GM19438 (cell line): ENCODE data around the gene RASAL1.

Experiments used
- ATAC-seq: cut with Tn5 transposase; IDR thresholded peaks from one replicate; pipeline ENCODE4 v1.9.1; 2021; ENCODE audit warnings: low read depth; ENCODE audit not compliant: unreplicated experiment

Gene RASAL1

DNA sequence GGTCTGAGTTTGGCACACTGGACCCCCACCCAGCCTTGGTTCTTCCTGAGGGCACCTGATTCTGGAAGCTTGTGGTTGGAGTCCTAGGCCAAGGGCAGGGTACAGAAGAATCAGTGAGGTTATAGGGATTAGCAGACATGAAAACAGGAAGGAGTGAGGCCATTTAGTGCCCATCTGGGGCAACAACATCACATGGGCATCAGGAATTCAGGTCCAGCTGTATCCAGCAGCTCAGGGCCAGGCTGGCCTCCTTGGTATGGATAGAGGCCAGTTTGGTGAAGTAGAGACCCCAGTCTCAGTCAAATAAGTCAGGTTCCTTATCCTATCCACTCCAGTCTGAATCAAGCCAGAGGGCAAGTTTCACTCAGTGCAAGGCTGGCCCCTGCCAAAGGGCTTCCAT, 36.2 kb downstream of the RASAL1 start:
- no peak for ATAC-seq

GRCh38 chr12:113098441-113099028, 37.0 kb downstream of the RASAL1 start:
- ATAC-seq: peak; percentile 84

- no peak for ATAC-seq
These were observed 37.7 kb downstream of the RASAL1 start for GRCh38 chr12:113097716-113098440.

DNA sequence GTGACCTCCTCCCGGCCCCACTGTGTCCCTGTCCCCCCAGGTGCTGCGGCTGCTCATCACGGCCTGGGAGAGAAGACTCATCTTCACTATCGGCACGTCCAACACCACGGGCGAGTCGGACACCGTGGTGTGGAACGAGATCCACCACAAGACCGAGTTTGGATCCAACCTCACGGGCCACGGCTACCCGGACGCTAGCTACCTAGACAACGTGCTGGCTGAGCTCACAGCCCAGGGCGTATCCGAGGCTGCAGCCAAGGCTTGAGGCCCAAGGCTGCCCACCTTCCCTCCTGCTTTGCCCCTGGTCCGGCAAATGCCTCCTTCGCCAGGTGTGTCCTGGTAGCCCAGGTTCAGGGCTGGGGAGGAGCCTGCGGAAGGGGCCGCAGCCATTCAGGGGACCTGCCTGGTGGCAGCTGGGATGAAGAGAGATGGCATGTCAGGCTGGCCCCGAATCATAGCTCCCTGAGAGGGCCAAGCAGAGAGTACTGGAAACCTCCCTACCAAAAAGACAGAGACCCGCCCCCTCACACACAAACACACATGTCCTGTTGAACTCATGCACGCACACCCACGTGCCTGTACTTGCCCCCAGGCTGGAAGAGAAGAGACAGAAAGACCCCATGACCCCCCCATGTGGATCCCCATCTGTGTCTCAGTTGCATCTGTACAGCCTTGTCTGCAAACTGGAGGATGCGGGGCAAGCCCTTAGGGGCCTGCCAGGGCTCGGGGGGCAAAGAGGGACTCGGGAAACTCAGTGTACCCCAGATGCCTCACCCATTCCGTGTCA, 38.7 kb downstream of the RASAL1 start:
- ATAC-seq: no peak

DNA sequence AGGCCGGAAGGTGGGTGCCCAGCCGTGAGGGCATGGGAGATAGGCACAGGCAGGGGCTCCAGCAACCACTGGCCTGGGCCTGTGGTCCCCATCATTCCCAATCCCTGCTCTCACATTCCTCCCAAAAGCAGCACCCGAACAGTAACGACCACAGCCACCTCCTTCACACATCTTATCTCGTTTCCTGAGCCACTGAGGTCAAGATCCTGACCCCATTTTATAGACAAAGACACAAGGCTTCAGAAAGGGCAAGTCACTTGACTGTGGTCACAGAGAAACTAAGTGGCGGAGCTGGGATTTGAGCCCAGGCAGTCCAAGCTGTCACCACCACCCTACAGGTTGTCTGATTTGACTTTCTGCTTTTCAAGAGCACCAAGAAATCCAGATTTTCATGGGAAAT, 40.2 kb downstream of the RASAL1 start:
- ATAC-seq: no peak

GRCh38 chr12:113094738-113095137, 40.8 kb downstream of the RASAL1 start:
- no peak for ATAC-seq

GRCh38 chr12:113093409-113094101, 42.0 kb downstream of the RASAL1 start:
- no peak for ATAC-seq

DNA sequence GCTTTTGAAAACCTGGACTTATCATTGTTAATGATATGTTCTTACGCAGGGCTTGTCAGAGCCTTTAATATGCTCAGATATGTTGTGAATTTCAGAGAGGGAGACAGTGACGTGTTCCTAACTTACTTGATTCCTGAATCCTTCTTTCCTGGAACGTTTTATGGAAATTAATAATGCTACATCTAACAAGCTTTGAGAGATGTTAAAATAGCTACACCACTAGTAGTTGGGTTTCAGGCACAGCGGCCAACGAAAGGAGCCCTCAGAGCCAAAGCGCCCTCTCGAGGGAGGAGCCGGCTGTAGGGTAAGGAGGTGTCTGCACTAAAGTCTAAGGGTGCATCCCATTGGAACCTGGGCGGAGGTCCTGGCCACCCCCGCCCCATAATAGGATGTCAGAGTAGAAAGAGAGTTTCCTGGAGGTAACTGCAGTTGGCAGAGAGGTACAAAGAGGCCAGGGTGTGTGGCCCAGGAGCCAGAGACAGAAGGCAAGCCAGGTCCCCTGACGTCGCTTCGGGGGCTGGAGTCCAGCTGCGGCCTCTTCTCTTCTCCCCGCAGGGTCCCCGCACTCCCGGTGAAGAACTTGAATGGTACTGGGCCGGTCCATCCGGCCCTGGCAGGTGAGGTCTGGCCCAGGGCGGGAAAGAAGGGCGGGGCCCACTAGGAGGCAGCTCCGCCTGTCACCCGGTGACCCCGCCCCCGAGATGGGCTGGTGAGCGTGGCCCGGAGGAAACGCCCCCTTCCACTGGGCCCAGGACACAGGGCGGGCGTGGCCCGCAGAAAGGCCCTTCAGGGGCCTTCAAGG, 42.8 kb downstream of the RASAL1 start:
- ATAC-seq: no peak

- no peak for ATAC-seq
These were observed 44.1 kb downstream of the RASAL1 start for GRCh38 chr12:113091506-113091905.

DNA sequence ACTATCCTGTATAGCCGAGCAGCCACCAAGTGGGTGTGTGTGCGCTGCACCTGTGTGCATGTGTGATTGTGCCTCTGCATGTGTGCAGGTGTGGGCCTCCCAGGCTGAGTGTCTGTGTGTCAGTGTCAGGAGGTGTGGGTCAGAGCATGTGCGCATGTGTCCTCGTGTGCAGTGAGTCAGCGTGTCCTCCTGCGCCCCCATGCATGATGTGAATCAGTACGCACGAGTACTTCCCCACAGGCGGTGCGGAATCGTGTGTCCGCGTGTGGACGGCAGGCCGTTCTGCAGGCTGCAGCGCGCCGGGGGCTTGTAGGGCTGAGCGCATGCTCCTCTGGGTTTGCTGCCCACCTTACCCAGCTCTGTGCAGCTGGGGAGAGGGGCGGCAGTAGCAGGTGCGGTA, 44.8 kb downstream of the RASAL1 start:
- no peak for ATAC-seq

- ATAC-seq: no peak
These were observed 45.7 kb downstream of the RASAL1 start for GRCh38 chr12:113089839-113090238.

DNA sequence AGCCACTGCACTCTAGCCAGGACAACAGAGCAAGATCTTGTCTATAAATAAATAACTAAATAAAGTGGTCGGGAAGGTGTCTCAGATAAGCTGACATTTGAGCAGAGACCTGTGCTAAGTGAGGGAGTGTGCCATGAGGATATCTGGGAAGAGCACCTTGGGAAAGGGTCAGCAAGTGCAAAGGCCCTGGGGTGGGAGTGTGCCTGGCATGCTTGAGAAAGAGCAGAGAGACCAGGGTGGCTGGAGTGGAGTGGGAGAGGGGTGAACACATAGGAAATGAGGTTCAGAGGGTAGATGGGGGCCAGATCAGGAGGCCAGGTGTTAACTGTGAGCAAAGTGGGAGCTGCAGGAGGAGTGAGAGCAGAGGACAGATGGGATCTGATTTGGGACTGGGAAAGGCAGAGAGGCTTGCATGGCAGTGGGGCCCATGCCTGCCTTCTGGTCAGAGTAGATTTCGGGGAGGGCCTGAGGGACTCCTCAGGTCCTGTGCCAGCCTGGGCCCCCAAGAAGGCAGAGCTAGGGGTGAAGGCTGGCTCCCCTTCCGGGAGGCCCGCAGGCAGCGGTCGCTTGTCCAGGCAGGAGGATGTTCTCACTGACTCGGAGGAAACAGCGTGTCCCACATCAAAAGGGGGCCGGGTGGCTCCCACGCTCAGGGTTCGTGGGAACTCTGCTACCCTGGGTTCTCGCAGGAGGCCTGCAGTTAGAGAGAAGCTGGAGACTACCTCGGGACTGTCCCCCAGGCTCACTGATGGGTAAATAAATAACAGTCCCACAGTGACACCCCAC, 46.4 kb downstream of the RASAL1 start:
- ATAC-seq: no peak

DNA sequence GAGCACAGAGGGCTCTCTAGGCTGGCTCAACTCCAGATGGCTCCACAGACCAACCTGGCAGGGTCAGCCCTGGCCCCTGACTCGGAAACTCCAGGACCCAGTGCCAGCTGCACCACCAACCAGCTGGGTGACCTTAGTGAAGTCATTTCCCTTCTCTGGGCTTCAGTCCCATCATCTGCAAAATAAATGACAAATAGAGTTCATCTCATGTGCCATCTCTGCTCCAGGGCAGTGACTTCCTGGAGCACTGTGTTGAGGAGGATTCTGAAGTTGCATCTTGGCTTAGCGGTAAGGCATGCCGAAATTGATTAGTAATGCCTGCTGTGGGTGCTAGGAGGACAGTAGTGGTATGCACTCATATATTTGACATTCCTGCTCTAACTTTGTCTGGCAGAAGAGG, 47.5 kb downstream of the RASAL1 start:
- no peak for ATAC-seq

DNA sequence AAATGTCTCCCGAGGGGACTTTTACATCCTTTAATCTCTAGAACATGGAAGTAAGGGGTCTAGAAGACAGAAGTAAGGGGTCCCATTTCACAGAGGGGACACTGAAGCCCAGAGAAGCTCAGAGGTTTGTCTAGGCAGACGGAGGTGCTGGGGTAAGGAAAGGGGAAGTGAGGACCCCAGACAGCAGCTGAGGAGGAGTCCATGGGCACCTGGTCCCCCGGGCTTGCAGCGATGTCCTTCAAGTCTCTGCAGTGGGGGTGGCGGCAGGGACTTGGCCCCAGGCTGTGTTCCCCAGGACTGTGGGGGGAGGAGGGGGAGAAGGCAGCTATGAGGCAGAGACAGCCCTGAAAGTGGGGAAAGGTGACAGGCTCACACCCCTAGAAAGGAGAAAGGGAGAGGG, 48.4 kb downstream of the RASAL1 start:
- no peak for ATAC-seq

GRCh38 chr12:113086249-113087164, 49.1 kb downstream of the RASAL1 start:
- no peak for ATAC-seq

DNA sequence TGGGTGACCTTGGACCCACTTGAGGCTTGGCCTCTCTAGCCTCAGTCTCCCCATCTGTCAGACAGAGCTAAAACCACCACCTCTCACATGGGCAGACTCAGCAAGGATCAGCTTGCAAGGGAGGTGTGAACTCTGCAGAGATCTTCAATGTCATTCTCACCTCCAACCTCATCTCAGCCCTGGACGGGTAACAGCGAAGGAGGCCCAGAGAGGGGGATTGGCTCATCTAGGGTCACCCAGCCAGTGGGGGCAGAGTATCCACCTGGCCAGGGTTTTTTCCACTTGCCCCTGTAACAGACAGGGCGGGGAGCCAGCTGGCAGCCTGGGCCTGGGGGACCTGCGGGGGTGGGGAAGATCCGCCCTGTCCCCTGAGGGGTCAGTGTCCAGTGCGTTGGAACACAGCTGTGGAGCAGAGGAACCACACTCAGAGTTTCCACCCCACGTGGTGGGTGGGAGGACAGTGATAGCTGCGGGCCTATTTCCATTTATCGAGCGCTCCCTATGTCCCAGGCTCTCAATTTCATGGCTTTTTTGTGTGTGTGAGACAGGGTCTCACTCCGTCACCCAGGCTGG, 51.6 kb downstream of the RASAL1 start:
- no peak for ATAC-seq

DNA sequence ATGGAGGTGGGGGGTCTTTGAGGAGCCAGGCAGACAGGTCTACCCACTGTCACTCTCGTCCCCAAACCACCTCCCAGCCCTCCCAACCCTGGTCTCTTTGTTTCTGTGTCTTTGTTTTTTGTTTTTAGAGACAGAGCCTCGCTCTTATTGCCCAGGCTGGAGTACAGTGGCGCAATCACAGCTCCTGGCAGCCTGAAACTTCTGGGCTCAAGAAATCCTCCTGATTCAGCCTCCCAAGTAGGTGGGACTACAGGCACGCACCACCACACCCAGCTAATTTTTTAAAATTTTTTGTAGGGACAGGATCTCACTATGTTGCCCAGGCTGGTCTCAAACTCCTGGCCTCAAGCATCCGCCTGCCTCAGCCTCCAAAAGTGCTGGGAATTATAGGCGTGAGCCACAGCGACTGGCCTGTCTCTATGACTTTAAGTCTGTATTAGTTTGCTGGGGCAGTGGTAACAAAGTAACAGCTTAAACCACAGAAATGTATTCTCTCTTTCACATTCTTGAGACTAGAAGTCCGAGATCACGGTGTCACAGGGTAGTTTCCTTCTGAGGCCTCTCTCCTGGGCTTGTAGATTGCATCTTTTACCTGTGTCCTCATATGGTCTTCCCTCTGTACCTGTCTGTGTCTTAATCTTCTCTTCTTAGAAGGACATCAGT, 52.9 kb downstream of the RASAL1 start:
- no peak for ATAC-seq

DNA sequence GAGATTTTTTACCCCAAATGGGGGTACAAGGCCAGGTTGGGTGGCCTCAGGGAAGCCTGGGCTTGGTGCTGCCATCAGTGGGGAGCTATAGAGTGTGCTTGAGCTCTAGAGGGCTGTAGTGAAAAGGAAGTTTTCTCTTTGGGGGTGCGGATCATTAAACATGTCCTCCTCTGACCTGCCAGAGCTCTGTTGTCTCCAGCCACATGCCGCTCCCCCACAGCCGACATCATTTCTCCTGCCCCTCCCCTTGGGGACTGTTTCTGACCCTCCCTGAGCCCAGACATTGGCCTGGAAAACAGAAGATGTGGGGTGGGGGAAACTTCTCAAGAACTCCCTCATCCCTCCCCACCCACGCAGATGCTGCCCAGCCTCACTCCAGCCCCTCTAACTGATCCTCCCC, 53.7 kb downstream of the RASAL1 start:
- no peak for ATAC-seq
